ENCODE results near the gene RFK. TPM values are rescaled to one million over a fixed set of nuclear protein-coding genes. Genes with fewer than 3 reads are reported as not detected.

RFK gene
- total and polyA plus RNA-seq, 8 donors, result 3.8 to 57.7 (median 28.1) TPM

DNA sequence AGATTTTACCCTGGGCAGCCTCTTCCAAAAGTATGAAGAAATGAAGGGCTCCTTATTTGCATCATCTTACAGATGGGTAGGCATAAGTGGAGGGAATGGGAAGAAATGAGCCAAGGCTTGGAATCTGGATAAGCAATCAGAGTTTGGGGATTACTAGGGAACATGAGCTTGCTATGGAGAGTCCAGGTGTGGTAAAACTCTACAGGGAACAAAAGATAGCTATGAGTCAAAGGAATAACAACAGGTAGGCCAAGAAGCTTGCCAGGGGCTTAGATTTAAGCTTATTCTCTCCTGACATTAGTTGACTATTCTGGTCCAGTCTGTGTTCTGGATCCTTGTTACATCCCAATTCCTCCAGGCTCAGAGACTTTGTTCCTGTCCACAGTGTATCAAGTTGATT lies 16.4 kb downstream of the RFK start:
- Histone ChIP-seq H3K36me3 (peaks cover 0 to 3% (median under 1%) of the 10 kb centered on the region in 4 donors), H3K4me3 (no peak overlapping the region), H3K4me1 (peaks cover 25 to 38% (median 28%) of the 10 kb centered on the region in 4 donors), H3K27ac (no peak overlapping the region), H3K9me3 (no peaks in the 10 kb centered on the region), H3K27me3 (no peaks in the 10 kb centered on the region)
- intact Hi-C loops (cut with DNase I; ENCODE audit: low total_unique reads), result no loop called here
- no peak for DNase-seq
- no peak for TF ChIP-seq POLR2A (IDR thresholded peaks at IDR 0.05)
- no peak for TF ChIP-seq POLR2AphosphoS5 (IDR thresholded peaks at IDR 0.05)
- TF ChIP-seq CTCF (IDR thresholded peaks at IDR 0.05), result no peak
- no peak for TF ChIP-seq EP300 (IDR thresholded peaks at IDR 0.05)

DNA sequence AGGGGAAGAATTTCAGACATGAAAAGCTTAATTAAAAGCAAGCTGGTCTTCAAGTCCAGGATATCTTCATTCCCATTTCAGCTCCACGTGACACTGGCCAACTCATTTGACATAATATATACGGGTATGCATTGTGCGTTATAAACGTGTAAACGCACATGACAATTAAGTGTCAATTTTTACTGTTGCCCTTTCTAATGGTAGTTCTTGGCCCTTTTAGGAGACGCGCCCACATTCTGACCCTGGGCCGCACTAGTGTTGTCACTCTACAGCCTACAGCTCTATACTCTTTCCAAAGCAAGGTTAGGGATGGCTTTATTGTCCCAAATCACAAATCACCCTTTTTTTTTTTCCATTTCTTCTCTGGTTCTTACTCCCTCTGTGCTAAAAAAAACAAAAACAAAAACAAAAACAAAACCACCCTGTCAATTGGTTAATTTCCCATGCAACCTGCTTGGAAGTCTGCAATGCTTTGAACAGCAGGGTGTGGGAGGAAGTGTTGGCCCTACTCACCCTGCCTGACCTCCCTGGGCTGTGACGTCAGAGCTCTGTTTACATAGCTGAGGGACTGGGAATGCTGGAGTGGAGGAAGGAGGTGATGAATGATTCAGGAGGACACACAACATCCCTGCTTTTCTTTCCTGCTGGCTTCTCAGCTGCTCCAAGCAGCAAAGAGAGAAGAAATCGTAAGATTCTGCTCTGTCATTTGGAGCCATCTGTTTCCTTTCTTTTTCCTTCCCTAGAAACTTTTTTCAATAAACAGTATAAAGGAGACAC lies 19.3 kb downstream of the RFK start:
- TF ChIP-seq CTCF (IDR thresholded peaks at IDR 0.05) (no peak), POLR2AphosphoS5 (IDR thresholded peaks at IDR 0.05) (peak; percentile 56 to 91 (median 79))
- intact Hi-C loops (cut with DNase I; ENCODE audit: low total_unique reads), result no loop called here
- no peaks in the 10 kb centered on the region for H3K9me3 ChIP-seq
- no peaks in the 10 kb centered on the region for H3K27me3 ChIP-seq
- H3K4me1 ChIP-seq, result peaks cover 36 to 64% (median 49%) of the 10 kb centered on the region in 4 donors
- 61 to 67% (median 63%) methylated on average over 10 of the region's 10 CpGs for WGBS, 5 donors
- H3K27ac ChIP-seq, result peak overlapping the region; percentile 72 to 84 (median 73)
- no peaks in the 10 kb centered on the region for H3K36me3 ChIP-seq
- H3K4me3 ChIP-seq, result no peak overlapping the region
- peak; percentile 90 to 93 for DNase-seq

DNA sequence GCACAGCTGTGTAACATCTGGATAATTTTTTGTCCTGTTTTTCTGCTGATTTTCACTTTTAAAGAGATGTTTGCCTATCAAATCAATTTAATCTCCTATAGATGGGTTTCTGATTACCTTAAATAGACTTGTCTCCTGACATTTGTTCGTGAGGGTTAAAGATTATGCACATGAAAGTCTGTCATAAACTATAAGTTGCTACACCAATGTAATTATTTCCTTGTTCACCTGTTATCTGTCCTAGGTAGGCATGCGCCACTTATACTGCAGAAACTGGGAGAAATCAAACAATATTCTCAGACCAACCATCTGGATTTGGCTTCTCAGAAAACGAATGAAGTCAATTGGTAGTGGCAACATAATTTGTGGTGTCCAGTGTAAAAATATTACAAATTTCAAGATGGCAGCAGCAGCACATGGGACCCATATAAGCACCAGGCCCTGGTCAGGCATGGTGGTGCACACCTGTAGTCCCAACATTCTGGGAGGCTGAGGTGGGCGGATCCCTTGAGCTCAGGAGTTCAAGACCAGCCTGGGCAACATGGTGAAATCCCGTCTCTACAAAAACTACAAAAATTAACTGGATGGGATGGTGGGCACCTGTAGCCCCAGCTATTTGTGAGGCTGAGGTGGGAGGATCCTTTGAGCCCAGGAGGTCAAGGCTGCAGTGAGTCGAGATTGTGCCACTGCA lies 20.3 kb downstream of the RFK start:
- H3K36me3 ChIP-seq, result no peaks in the 10 kb centered on the region
- H3K27ac ChIP-seq, result peak overlapping the region; percentile 72 to 84 (median 73)
- no peak overlapping the region for H3K4me3 ChIP-seq
- H3K9me3 ChIP-seq, result no peaks in the 10 kb centered on the region
- no peaks in the 10 kb centered on the region for H3K27me3 ChIP-seq
- intact Hi-C loops (cut with DNase I; ENCODE audit: low total_unique reads), result no loop called here
- 57 to 68% (median 60%) methylated on average over 6 of the region's 6 CpGs for WGBS, 5 donors
- TF ChIP-seq POLR2A (IDR thresholded peaks at IDR 0.05), result no peak
- TF ChIP-seq POLR2AphosphoS5 (IDR thresholded peaks at IDR 0.05), result no peak
- TF ChIP-seq CTCF (IDR thresholded peaks at IDR 0.05), result no peak
- TF ChIP-seq EP300 (IDR thresholded peaks at IDR 0.05), result no peak
- DNase-seq, result no peak
- H3K4me1 ChIP-seq, result peaks cover 41 to 67% (median 56%) of the 10 kb centered on the region in 4 donors

DNA sequence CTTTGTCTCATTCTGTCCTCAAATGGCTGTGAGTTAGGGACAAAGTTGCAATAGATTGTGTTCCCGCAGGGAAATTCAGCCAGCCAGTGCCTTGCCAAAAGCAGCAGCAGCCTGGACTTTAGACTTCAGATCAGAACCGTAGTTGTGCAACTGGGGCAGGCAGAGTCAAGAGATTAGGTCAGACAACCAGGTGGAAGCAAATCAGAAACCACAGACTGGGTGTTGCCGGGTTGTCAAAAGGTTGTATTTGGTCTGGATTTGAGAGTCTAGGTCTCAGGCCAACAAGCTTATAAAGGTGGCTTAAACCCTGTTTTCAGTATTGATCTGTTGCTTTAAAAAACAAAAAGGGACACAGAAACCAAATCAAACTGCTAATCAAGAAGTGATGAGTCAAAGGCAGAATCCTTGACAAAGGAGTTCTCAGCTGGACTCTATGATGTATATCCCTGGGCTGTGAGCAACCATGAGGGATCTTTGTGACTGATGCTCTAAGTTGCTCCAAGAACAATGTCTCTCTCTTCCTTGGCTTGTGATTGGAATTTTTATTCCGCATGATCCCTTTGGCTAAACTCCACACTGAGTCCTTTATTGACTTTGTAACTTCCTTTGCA lies 20.9 kb downstream of the RFK start:
- intact Hi-C loops (cut with DNase I; ENCODE audit: low total_unique reads), result no loop called here
- Histone ChIP-seq H3K36me3 (no peaks in the 10 kb centered on the region), H3K9me3 (no peaks in the 10 kb centered on the region), H3K27me3 (no peaks in the 10 kb centered on the region), H3K4me1 (peaks cover 43 to 71% (median 56%) of the 10 kb centered on the region in 4 donors), H3K4me3 (no peak overlapping the region), H3K27ac (peak overlapping the region; percentile 23 to 78 (median 73))
- WGBS, 5 donors, result 16 to 32% (median 22%) methylated on average over 4 of the region's 4 CpGs
- peak; percentile 85 to 89 for DNase-seq
- TF ChIP-seq EP300 (IDR thresholded peaks at IDR 0.05), result no peak
- peak in 2 of 3 donors; percentile 74 to 87 for TF ChIP-seq POLR2AphosphoS5 (IDR thresholded peaks at IDR 0.05)

Measured in stomach (tissue), 9 donors.